Lower leg skin (tissue), 4 donors: Measurements from ENCODE around the gene GLIPR2. TPM values are rescaled to one million over a fixed set of nuclear protein-coding genes. Genes with fewer than 3 reads are reported as not detected.

ENCODE experiments used
- DNase-seq, 2 donors: peaks; one replicate each; pipeline ENCODE4 v3.0.0-alpha.2; 2019; ENCODE audit warnings: low spot score in 2 of 2
- H3K4me3 ChIP-seq: fragments of 200-600 bp; sonication (generic); 2 replicates; pipeline ENCODE4 v1.5.1; 2017; ENCODE audit warnings: mild to moderate bottlenecking, low read depth; ENCODE audit not compliant: poor library complexity, severe bottlenecking
- CTCF ChIP-seq, 3 donors: fragments of 450-650 bp; IDR thresholded peaks; one replicate each; pipeline ENCODE4 v1.5.1; 2016; ENCODE audit warnings: antibody characterized with exemption in 3 of 3, mild to moderate bottlenecking in 3 of 3, moderate library complexity in 2 of 3
- POLR2A ChIP-seq, 2 donors: fragments of 450-650 bp; IDR thresholded peaks; one replicate each; pipeline ENCODE4 v1.6.1; 2016 to 2017; ENCODE audit warnings: antibody characterized with exemption in 2 of 2, mild to moderate bottlenecking in 1 of 2, moderate library complexity in 1 of 2
- WGBS, 2 donors: methylation state at CpG; one replicate each; pipeline ENCODE4 v1.1.5; 2018; 5-methylcytosine and 5-hydroxymethylcytosine counted together
- intact Hi-C: fragments of 100-400 bp; cut with DNase I; formaldehyde crosslinking; loops from one replicate; pipeline ENCODE4 v1.15.0; 2023; ENCODE audit warnings: low total_unique reads
- total RNA-seq, 4 donors: library from RNA; depleted of rRNA; stranded (reverse); fragments of >200 nt; gene quantifications; one replicate each; pipeline ENCODE4 v1.1.0, GENCODE V29; 2016

The GLIPR2 gene
- total RNA-seq, 4 donors from 2014 or later: 5.2 to 10.1 (median 6.5) TPM

- DNase-seq: no peak
Observed at GRCh38 chr9:36132086-36132485, 4.4 kb upstream of the GLIPR2 start.

GRCh38 chr9:36134761-36135505 is 1.6 kb upstream of the GLIPR2 start:
- WGBS, 2 donors: 82 to 90% methylated on average over 9 of the region's 9 CpGs
- intact Hi-C loops: no loop called here
- H3K4me3 ChIP-seq: no peak overlapping the region
- TF ChIP-seq POLR2A (IDR thresholded peaks at IDR 0.05): no peak
- TF ChIP-seq CTCF (IDR thresholded peaks at IDR 0.05): no peak
- DNase-seq: no peak

More at GRCh38 chr9:36132086-36132485, 4.4 kb upstream of the GLIPR2 start:
- intact Hi-C loops: no loop called here
- TF ChIP-seq POLR2A (IDR thresholded peaks at IDR 0.05) (no peak), CTCF (IDR thresholded peaks at IDR 0.05) (no peak)
- WGBS, 2 donors: 53 to 60% methylated on average over 3 of the region's 3 CpGs
- H3K4me3 ChIP-seq: no peak overlapping the region

GRCh38 chr9:36135741-36136271 is 727 bp upstream of the GLIPR2 start:
- intact Hi-C loops: no loop called here
- 16 to 19% methylated on average over 18 of the region's 18 CpGs for WGBS, 2 donors

GRCh38 chr9:36136894-36137391 is 410 bp downstream of the GLIPR2 start:
- TF ChIP-seq CTCF (IDR thresholded peaks at IDR 0.05) (no peak), POLR2A (IDR thresholded peaks at IDR 0.05) (no peak)
- 1 to 3% methylated on average over 12 to 14 of the region's 40 CpGs for WGBS, 2 donors
- DNase-seq: peak in 1 of 2 donors; percentile 90
- intact Hi-C loops: no loop called here
- peak overlapping the region; percentile 60 for H3K4me3 ChIP-seq

More at GRCh38 chr9:36135741-36136271, 727 bp upstream of the GLIPR2 start:
- peak overlapping the region; percentile 60 for H3K4me3 ChIP-seq
- TF ChIP-seq POLR2A (IDR thresholded peaks at IDR 0.05) (no peak), CTCF (IDR thresholded peaks at IDR 0.05) (no peak)
- peak in 1 of 2 donors; percentile 90 for DNase-seq

- DNase-seq: no peak
- no peak overlapping the region for H3K4me3 ChIP-seq
- TF ChIP-seq POLR2A (IDR thresholded peaks at IDR 0.05) (no peak), CTCF (IDR thresholded peaks at IDR 0.05) (no peak)
- intact Hi-C loops: no loop called here
- WGBS, 2 donors: 29 to 45% methylated on average over 11 to 12 of the region's 12 CpGs
Observed at GRCh38 chr9:36137392-36138004, 965 bp downstream of the GLIPR2 start.
